ENCODE data around the gene IGSF1.

IGSF1 gene

DNA sequence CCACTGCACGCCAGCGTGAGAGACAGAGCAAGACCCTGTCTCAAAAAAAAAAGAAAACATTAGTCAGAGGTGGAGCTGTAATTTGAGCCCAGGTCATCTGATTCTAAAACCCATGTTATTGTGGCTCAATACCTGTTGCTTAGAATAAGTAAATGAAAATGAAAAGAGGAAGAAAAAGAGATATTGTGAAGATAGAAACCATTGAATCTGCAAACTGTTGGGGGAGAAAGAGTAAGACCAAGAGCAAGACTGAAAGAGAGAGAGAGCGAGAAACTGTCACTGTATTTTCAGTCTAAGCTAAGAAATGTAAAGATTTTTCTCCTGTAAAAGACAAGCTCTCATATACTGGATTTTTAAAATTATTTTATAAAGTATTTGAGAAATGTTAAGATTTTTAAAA, 9.7 kb upstream of the IGSF1 start:
- Histone ChIP-seq H4K5ac (ENCODE audit: low read length) (no peak overlapping the region), H3K4me1 (ENCODE audit: control insufficient read depth, low read depth, low read length) (no peaks in the 10 kb centered on the region), H4K8ac (ENCODE audit: low read depth, low read length) (no peak overlapping the region), H3K56ac (ENCODE audit: low read length) (no peak overlapping the region), H3K18ac (ENCODE audit: low read length) (no peak overlapping the region), H2BK15ac (replicated peaks; ENCODE audit: low read depth) (no peak overlapping the region), H3K79me2 (ENCODE audit: control insufficient read depth, insufficient read depth, low read length) (no peaks in the 10 kb centered on the region), H3K4ac (ENCODE audit: low read depth, low read length) (no peak overlapping the region), H3K27ac (ENCODE audit: low read depth, low read length) (no peak overlapping the region), H3K4me3 (ENCODE audit: low read length) (no peak overlapping the region), H3K27me3 (ENCODE audit: insufficient read depth, low read length, poor library complexity) (no peaks in the 10 kb centered on the region), H2AK5ac (ENCODE audit: low read length) (no peak overlapping the region), H2BK5ac (ENCODE audit: low read length) (no peak overlapping the region), H3K9ac (ENCODE audit: low read length) (no peak overlapping the region), H3K36me3 (ENCODE audit: control insufficient read depth, insufficient read depth, low read length) (no peaks in the 10 kb centered on the region), H3K23ac (ENCODE audit: low read length) (no peak overlapping the region), H2BK120ac (ENCODE audit: low read depth, low read length) (no peak overlapping the region), H3K4me2 (ENCODE audit: low read length) (no peak overlapping the region), H3K79me1 (ENCODE audit: low read length) (no peaks in the 10 kb centered on the region)
- WGBS (ENCODE audit: extremely low coverage, insufficient coverage, low lambda C conversion rate): no CpG with 5 or more reads among the region's 3 CpGs
- DNase-seq: no peak

DNA sequence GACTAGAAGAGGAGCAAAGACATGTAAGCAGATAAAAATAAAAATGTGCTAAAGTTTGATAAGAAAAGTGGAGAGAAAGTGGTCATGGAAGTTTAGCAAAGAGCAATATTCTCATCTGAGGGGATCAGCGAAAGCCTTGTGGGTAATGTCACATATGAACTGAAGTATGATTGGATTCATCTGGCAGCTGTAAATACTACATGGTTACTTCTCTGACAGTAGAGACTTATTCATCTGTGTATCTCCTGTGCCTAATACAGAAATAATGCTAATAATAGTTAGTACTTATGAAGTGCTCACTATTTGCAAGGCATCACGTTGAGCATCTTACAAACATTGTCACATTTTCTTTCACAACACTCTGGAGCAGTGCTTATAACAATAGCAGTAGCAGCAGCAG, 8.9 kb upstream of the IGSF1 start:
- Histone ChIP-seq H2AK5ac (ENCODE audit: low read length) (no peak overlapping the region), H3K27ac (ENCODE audit: low read depth, low read length) (no peak overlapping the region), H3K56ac (ENCODE audit: low read length) (no peak overlapping the region), H3K79me1 (ENCODE audit: low read length) (no peaks in the 10 kb centered on the region), H3K23ac (ENCODE audit: low read length) (no peak overlapping the region), H3K9ac (ENCODE audit: low read length) (no peak overlapping the region), H3K36me3 (ENCODE audit: control insufficient read depth, insufficient read depth, low read length) (no peaks in the 10 kb centered on the region), H3K4me3 (ENCODE audit: low read length) (no peak overlapping the region), H2BK5ac (ENCODE audit: low read length) (no peak overlapping the region), H4K8ac (ENCODE audit: low read depth, low read length) (no peak overlapping the region), H3K18ac (ENCODE audit: low read length) (no peak overlapping the region), H2BK120ac (ENCODE audit: low read depth, low read length) (no peak overlapping the region), H3K27me3 (ENCODE audit: insufficient read depth, low read length, poor library complexity) (no peaks in the 10 kb centered on the region), H3K4ac (ENCODE audit: low read depth, low read length) (no peak overlapping the region), H2BK15ac (replicated peaks; ENCODE audit: low read depth) (no peak overlapping the region), H4K5ac (ENCODE audit: low read length) (no peak overlapping the region), H3K79me2 (ENCODE audit: control insufficient read depth, insufficient read depth, low read length) (no peaks in the 10 kb centered on the region), H3K4me1 (ENCODE audit: control insufficient read depth, low read depth, low read length) (no peaks in the 10 kb centered on the region), H3K4me2 (ENCODE audit: low read length) (no peak overlapping the region)
- no peak for DNase-seq
- WGBS (ENCODE audit: extremely low coverage, insufficient coverage, low lambda C conversion rate): no CpG with 5 or more reads among the region's 2 CpGs

DNA sequence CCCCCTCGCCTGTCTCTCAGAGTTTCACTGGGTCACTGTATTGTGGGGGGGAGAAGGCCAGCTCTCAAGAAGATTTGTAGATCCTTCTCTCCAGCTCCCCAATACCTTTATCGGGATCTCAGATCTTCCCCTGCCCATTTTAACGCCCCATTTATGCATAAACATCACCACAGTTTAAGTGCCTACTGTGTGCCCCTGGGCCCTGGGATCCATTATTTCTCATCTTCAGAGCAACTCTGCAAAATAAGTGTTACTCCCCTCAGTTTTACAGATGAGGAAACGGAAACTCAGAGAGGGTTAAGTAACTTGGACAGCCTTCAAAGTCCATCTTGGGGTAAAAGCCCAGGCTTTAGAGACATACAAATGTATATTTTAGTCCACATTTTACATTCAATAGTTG, 421 bp upstream of the IGSF1 start:
- Histone ChIP-seq H2BK15ac (replicated peaks; ENCODE audit: low read depth) (no peak overlapping the region), H3K23ac (ENCODE audit: low read length) (no peak overlapping the region), H3K79me1 (ENCODE audit: low read length) (no peaks in the 10 kb centered on the region), H3K4me3 (ENCODE audit: low read length) (no peak overlapping the region), H3K18ac (ENCODE audit: low read length) (no peak overlapping the region), H2AK5ac (ENCODE audit: low read length) (no peak overlapping the region), H3K4me2 (ENCODE audit: low read length) (no peak overlapping the region), H4K8ac (ENCODE audit: low read depth, low read length) (no peak overlapping the region), H3K4ac (ENCODE audit: low read depth, low read length) (no peak overlapping the region), H3K9ac (ENCODE audit: low read length) (no peak overlapping the region), H3K79me2 (ENCODE audit: control insufficient read depth, insufficient read depth, low read length) (no peaks in the 10 kb centered on the region), H3K27me3 (ENCODE audit: insufficient read depth, low read length, poor library complexity) (no peaks in the 10 kb centered on the region), H3K4me1 (ENCODE audit: control insufficient read depth, low read depth, low read length) (no peaks in the 10 kb centered on the region), H2BK5ac (ENCODE audit: low read length) (no peak overlapping the region), H2BK120ac (ENCODE audit: low read depth, low read length) (no peak overlapping the region), H4K5ac (ENCODE audit: low read length) (no peak overlapping the region), H3K36me3 (ENCODE audit: control insufficient read depth, insufficient read depth, low read length) (no peaks in the 10 kb centered on the region), H3K27ac (ENCODE audit: low read depth, low read length) (no peak overlapping the region), H3K56ac (ENCODE audit: low read length) (no peak overlapping the region)
- DNase-seq: no peak
- WGBS (ENCODE audit: extremely low coverage, insufficient coverage, low lambda C conversion rate): no CpG with 5 or more reads among the region's 4 CpGs

DNA sequence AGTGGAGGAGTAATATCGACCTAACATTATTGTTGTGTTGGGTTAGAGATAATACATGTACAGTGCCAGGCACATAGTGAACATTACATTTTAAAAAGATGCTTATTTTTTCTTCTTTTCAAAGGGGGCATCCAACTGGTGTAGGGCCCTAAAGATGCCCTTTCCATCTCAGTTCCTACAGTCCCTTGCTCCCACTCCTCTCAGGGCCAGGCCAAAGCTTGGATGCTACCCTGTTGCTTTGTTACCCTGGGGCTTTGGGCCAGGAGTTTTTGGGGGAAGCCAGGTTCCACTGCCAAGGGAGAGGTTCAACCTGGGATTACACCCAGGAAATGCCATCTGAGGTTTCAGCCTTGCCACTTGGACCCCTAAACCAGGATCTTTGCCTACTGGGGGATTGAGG, 918 bp downstream of the IGSF1 start:
- no peak overlapping the region for H3K56ac ChIP-seq (ENCODE audit: low read length)
- no peak for DNase-seq
- no peak overlapping the region for H2AK5ac ChIP-seq (ENCODE audit: low read length)
- H3K79me1 ChIP-seq (ENCODE audit: low read length): no peaks in the 10 kb centered on the region
- WGBS (ENCODE audit: extremely low coverage, insufficient coverage, low lambda C conversion rate): no CpG with 5 or more reads among the region's 1 CpG
- no peaks in the 10 kb centered on the region for H3K27me3 ChIP-seq (ENCODE audit: insufficient read depth, low read length, poor library complexity)
- H3K4me3 ChIP-seq (ENCODE audit: low read length): no peak overlapping the region
- H3K4me1 ChIP-seq (ENCODE audit: control insufficient read depth, low read depth, low read length): no peaks in the 10 kb centered on the region
- no peak overlapping the region for H4K8ac ChIP-seq (ENCODE audit: low read depth, low read length)
- no peak overlapping the region for H3K23ac ChIP-seq (ENCODE audit: low read length)
- H2BK15ac ChIP-seq (replicated peaks; ENCODE audit: low read depth): no peak overlapping the region
- H3K18ac ChIP-seq (ENCODE audit: low read length): no peak overlapping the region
- no peak overlapping the region for H3K9ac ChIP-seq (ENCODE audit: low read length)
- H3K27ac ChIP-seq (ENCODE audit: low read depth, low read length): no peak overlapping the region
- no peak overlapping the region for H3K4ac ChIP-seq (ENCODE audit: low read depth, low read length)
- no peak overlapping the region for H2BK120ac ChIP-seq (ENCODE audit: low read depth, low read length)
- no peaks in the 10 kb centered on the region for H3K36me3 ChIP-seq (ENCODE audit: control insufficient read depth, insufficient read depth, low read length)
- no peak overlapping the region for H4K5ac ChIP-seq (ENCODE audit: low read length)
- no peaks in the 10 kb centered on the region for H3K79me2 ChIP-seq (ENCODE audit: control insufficient read depth, insufficient read depth, low read length)
- H3K4me2 ChIP-seq (ENCODE audit: low read length): no peak overlapping the region
- H2BK5ac ChIP-seq (ENCODE audit: low read length): no peak overlapping the region

DNA sequence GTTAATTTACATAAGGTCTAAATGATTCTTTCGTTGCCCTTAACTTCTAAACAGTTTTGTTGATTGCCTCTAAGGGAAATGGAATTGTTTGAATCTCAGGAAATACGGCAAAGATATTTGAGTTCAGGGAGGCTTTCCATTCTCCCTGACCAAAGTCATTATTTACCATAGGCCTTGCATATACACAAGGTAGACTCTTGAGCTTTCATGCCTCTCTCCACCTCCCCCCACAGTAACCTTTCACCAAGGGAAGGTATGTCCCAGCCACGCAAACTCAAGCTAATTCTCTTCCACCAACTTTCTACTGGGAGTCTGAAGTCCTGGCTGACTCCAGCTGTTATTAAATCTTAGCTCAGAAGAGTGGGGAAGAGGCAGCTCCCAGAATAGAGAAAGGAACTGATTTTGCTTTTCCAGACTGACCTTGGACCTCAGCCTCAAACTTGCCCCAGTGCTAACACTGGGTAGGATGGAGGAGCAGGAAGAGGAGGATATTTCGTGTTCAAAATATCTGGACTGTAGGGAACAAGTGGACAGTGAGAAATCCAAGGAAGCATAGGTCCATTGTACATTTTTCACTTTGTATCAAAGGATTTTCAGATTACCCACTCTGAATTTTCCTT, 1.4 kb downstream of the IGSF1 start:
- H2BK15ac ChIP-seq (replicated peaks; ENCODE audit: low read depth): no peak overlapping the region
- H4K8ac ChIP-seq (ENCODE audit: low read depth, low read length): no peak overlapping the region
- no peaks in the 10 kb centered on the region for H3K79me1 ChIP-seq (ENCODE audit: low read length)
- no peak overlapping the region for H3K27ac ChIP-seq (ENCODE audit: low read depth, low read length)
- H3K56ac ChIP-seq (ENCODE audit: low read length): no peak overlapping the region
- DNase-seq: no peak
- no peak overlapping the region for H2BK5ac ChIP-seq (ENCODE audit: low read length)
- no peak overlapping the region for H4K5ac ChIP-seq (ENCODE audit: low read length)
- H3K27me3 ChIP-seq (ENCODE audit: insufficient read depth, low read length, poor library complexity): no peaks in the 10 kb centered on the region
- H3K36me3 ChIP-seq (ENCODE audit: control insufficient read depth, insufficient read depth, low read length): no peaks in the 10 kb centered on the region
- no peaks in the 10 kb centered on the region for H3K79me2 ChIP-seq (ENCODE audit: control insufficient read depth, insufficient read depth, low read length)
- no peak overlapping the region for H3K4ac ChIP-seq (ENCODE audit: low read depth, low read length)
- WGBS (ENCODE audit: extremely low coverage, insufficient coverage, low lambda C conversion rate): no CpG with 5 or more reads among the region's 4 CpGs
- no peaks in the 10 kb centered on the region for H3K4me1 ChIP-seq (ENCODE audit: control insufficient read depth, low read depth, low read length)
- H2BK120ac ChIP-seq (ENCODE audit: low read depth, low read length): no peak overlapping the region
- no peak overlapping the region for H3K23ac ChIP-seq (ENCODE audit: low read length)
- H3K9ac ChIP-seq (ENCODE audit: low read length): no peak overlapping the region
- no peak overlapping the region for H3K4me2 ChIP-seq (ENCODE audit: low read length)
- H3K18ac ChIP-seq (ENCODE audit: low read length): no peak overlapping the region
- H3K4me3 ChIP-seq (ENCODE audit: low read length): no peak overlapping the region
- H2AK5ac ChIP-seq (ENCODE audit: low read length): no peak overlapping the region

DNA sequence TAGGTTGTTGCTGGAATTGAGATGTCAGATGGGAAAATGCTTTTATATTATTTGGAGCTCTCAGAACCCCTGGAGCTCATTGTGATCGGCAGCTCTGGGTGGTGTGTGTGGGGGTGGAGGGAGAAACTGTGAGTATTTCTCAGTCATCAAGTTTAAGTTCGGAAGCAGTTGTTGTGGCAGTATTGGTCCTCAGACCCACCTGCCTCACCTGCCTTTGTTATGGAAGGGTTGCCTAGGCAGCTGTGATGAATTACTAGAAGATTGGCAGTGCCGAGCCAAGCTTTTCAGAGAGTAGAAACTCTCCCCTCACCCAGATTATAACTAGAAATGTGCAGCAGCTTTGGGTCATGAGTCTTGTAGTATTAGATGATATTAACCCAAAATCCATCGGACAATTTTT, 9.5 kb downstream of the IGSF1 start:
- Histone ChIP-seq H2BK5ac (ENCODE audit: low read length) (no peak overlapping the region), H4K8ac (ENCODE audit: low read depth, low read length) (no peak overlapping the region), H3K4me2 (ENCODE audit: low read length) (no peak overlapping the region), H3K36me3 (ENCODE audit: control insufficient read depth, insufficient read depth, low read length) (no peaks in the 10 kb centered on the region), H3K27me3 (ENCODE audit: insufficient read depth, low read length, poor library complexity) (no peaks in the 10 kb centered on the region), H3K79me1 (ENCODE audit: low read length) (no peaks in the 10 kb centered on the region), H3K4ac (ENCODE audit: low read depth, low read length) (no peak overlapping the region), H2BK15ac (replicated peaks; ENCODE audit: low read depth) (no peak overlapping the region), H4K5ac (ENCODE audit: low read length) (no peak overlapping the region), H3K79me2 (ENCODE audit: control insufficient read depth, insufficient read depth, low read length) (no peaks in the 10 kb centered on the region), H3K23ac (ENCODE audit: low read length) (no peak overlapping the region), H3K56ac (ENCODE audit: low read length) (no peak overlapping the region), H2AK5ac (ENCODE audit: low read length) (no peak overlapping the region), H3K4me3 (ENCODE audit: low read length) (no peak overlapping the region), H3K4me1 (ENCODE audit: control insufficient read depth, low read depth, low read length) (no peaks in the 10 kb centered on the region), H3K18ac (ENCODE audit: low read length) (no peak overlapping the region), H3K27ac (ENCODE audit: low read depth, low read length) (no peak overlapping the region), H3K9ac (ENCODE audit: low read length) (no peak overlapping the region), H2BK120ac (ENCODE audit: low read depth, low read length) (no peak overlapping the region)
- no CpG with 5 or more reads among the region's 4 CpGs for WGBS (ENCODE audit: extremely low coverage, insufficient coverage, low lambda C conversion rate)
- no peak for DNase-seq

All from mesendoderm (in vitro differentiated cells).